Smooth muscle cell (in vitro differentiated cells): ENCODE data around the gene GZMB. TPM values are rescaled to one million over a fixed set of nuclear protein-coding genes. Genes with fewer than 3 reads are reported as not detected.
A peak's percentile ranks its signal among the peaks of the same experiment; 100 is the strongest.

Source experiments
- DNase-seq: peaks from one replicate; lab custom pipeline; 2025; ENCODE audit not compliant: unreplicated experiment; lab: John Stamatoyannopoulos, UW
- H2AFZ ChIP-seq: fragments of 200-600 bp; sonication (generic); 2 replicates; pipeline ENCODE4 v1.6.0; 2016; ENCODE audit warnings: antibody characterized with exemption, low read depth, mild to moderate bottlenecking
- H3F3A ChIP-seq: fragments of 200-600 bp; sonication (generic); 2 replicates; pipeline ENCODE4 v1.6.0; 2017; ENCODE audit warnings: antibody characterized with exemption, low read depth
- H3K27ac ChIP-seq: fragments of 200-600 bp; sonication (generic); 2 replicates; pipeline ENCODE4 v1.5.1; 2016; ENCODE audit warnings: low read depth, mild to moderate bottlenecking
- H3K27me3 ChIP-seq: fragments of 200-600 bp; sonication (generic); 2 replicates; pipeline ENCODE4 v1.6.1; 2016; ENCODE audit warnings: low read depth, mild to moderate bottlenecking
- H3K36me3 ChIP-seq: fragments of 200-600 bp; sonication (generic); 2 replicates; pipeline ENCODE4 v1.5.1; 2016; ENCODE audit warnings: low read depth
- H3K4me1 ChIP-seq: fragments of 200-600 bp; sonication (generic); 2 replicates; pipeline ENCODE4 v1.5.1; 2016; ENCODE audit warnings: low read depth
- H3K4me2 ChIP-seq: fragments of 200-600 bp; sonication (generic); 2 replicates; pipeline ENCODE4 v1.6.0; 2016; ENCODE audit warnings: mild to moderate bottlenecking
- H3K4me3 ChIP-seq: fragments of 200-600 bp; sonication (generic); 2 replicates; pipeline ENCODE4 v1.5.1; 2016; ENCODE audit warnings: mild to moderate bottlenecking
- H3K79me2 ChIP-seq: fragments of 200-600 bp; sonication (generic); 2 replicates; pipeline ENCODE4 v1.6.0; 2016; ENCODE audit warnings: low read depth, mild to moderate bottlenecking
- H3K9ac ChIP-seq: fragments of 200-600 bp; sonication (generic); 2 replicates; pipeline ENCODE4 v1.6.0; 2016; ENCODE audit warnings: low read depth
- H3K9me3 ChIP-seq: fragments of 200-600 bp; sonication (generic); replicated peaks from 2 replicates; pipeline ENCODE4 v1.5.1; 2016; ENCODE audit warnings: low read depth
- H4K20me1 ChIP-seq: fragments of 200-600 bp; sonication (generic); 2 replicates; pipeline ENCODE4 v1.6.0; 2016; ENCODE audit warnings: low read depth
- CTCF ChIP-seq: fragments of 200-600 bp; sonication (generic); IDR thresholded peaks from 2 replicates; pipeline ENCODE4 v1.5.1; 2017; ENCODE audit warnings: borderline replicate concordance, mild to moderate bottlenecking, antibody characterized with exemption; ENCODE audit not compliant: insufficient read depth, poor library complexity, severe bottlenecking
- WGBS: methylation state at CpG from one replicate; pipeline ENCODE4 v1.1.7; 2016; ENCODE audit warnings: low lambda C conversion rate; 5-methylcytosine and 5-hydroxymethylcytosine counted together
- polyA plus RNA-seq: library from polyadenylated mRNA; unstranded; fragments of >200 nt; fragmentation: Nextera tagmentation; extraction: Ambion mirVana; gene quantifications from 2 replicates; pipeline ENCODE4 v1.2.1, GENCODE V29; 2016
- total RNA-seq: library from RNA; depleted of rRNA; stranded (reverse); fragments of >200 nt; gene quantifications from 2 replicates; pipeline ENCODE4 v1.2.3, GENCODE V29; 2014

The GZMB gene
- total and polyA plus RNA-seq, 2 experiments from 2014 or later: not detected

GRCh38 chr14:24607081-24607480 lies 26.9 kb downstream of the GZMB start:
- no peaks in the 10 kb centered on the region for H3K27me3 ChIP-seq
- H3K9ac ChIP-seq: no peak overlapping the region
- no peak overlapping the region for H3K27ac ChIP-seq
- no peaks in the 10 kb centered on the region for H3K9me3 ChIP-seq
- no peaks in the 10 kb centered on the region for H3K79me2 ChIP-seq
- H3K4me2 ChIP-seq: no peak overlapping the region
- H3K4me3 ChIP-seq: no peak overlapping the region
- no peaks in the 10 kb centered on the region for H4K20me1 ChIP-seq
- WGBS: 81% methylated on average over 4 of the region's 4 CpGs
- no peak for DNase-seq
- H2AFZ ChIP-seq: no peak overlapping the region
- no peak for TF ChIP-seq CTCF
- no peaks in the 10 kb centered on the region for H3K4me1 ChIP-seq
- H3K36me3 ChIP-seq: no peaks in the 10 kb centered on the region
- H3F3A ChIP-seq: no peaks in the 10 kb centered on the region

- Histone ChIP-seq H3K4me2 (no peak overlapping the region), H3K27ac (no peak overlapping the region), H3K4me1 (no peaks in the 10 kb centered on the region), H4K20me1 (no peaks in the 10 kb centered on the region), H3K9me3 (no peaks in the 10 kb centered on the region), H3K9ac (no peak overlapping the region), H2AFZ (no peak overlapping the region), H3K4me3 (no peak overlapping the region), H3K27me3 (no peaks in the 10 kb centered on the region), H3F3A (no peaks in the 10 kb centered on the region), H3K79me2 (no peaks in the 10 kb centered on the region), H3K36me3 (no peaks in the 10 kb centered on the region)
- 70% methylated on average over 3 of the region's 3 CpGs for WGBS
- DNase-seq: no peak
- no peak for TF ChIP-seq CTCF
These were observed 27.7 kb downstream of the GZMB start for GRCh38 chr14:24606297-24606696.

GRCh38 chr14:24605435-24606190 lies 28.4 kb downstream of the GZMB start:
- no peaks in the 10 kb centered on the region for H3K27me3 ChIP-seq
- peak; percentile 36 for TF ChIP-seq CTCF
- no peak overlapping the region for H2AFZ ChIP-seq
- H3K27ac ChIP-seq: no peak overlapping the region
- no peak overlapping the region for H3K4me2 ChIP-seq
- H3K9ac ChIP-seq: no peak overlapping the region
- no peaks in the 10 kb centered on the region for H3K9me3 ChIP-seq
- H3K4me1 ChIP-seq: no peaks in the 10 kb centered on the region
- no peaks in the 10 kb centered on the region for H3K36me3 ChIP-seq
- DNase-seq: no peak
- H3F3A ChIP-seq: no peaks in the 10 kb centered on the region
- H3K4me3 ChIP-seq: no peak overlapping the region
- WGBS: 61% methylated on average over 3 of the region's 3 CpGs
- no peaks in the 10 kb centered on the region for H4K20me1 ChIP-seq
- H3K79me2 ChIP-seq: no peaks in the 10 kb centered on the region

GRCh38 chr14:24597403-24597802 lies 36.6 kb downstream of the GZMB start:
- H3K27me3 ChIP-seq: no peaks in the 10 kb centered on the region
- TF ChIP-seq CTCF: no peak
- no peak overlapping the region for H2AFZ ChIP-seq
- no peaks in the 10 kb centered on the region for H3F3A ChIP-seq
- no peak overlapping the region for H3K9ac ChIP-seq
- DNase-seq: no peak
- H3K36me3 ChIP-seq: no peaks in the 10 kb centered on the region
- H3K4me2 ChIP-seq: no peak overlapping the region
- no peaks in the 10 kb centered on the region for H3K79me2 ChIP-seq
- H3K4me3 ChIP-seq: no peak overlapping the region
- no peaks in the 10 kb centered on the region for H4K20me1 ChIP-seq
- H3K27ac ChIP-seq: no peak overlapping the region
- no peaks in the 10 kb centered on the region for H3K4me1 ChIP-seq
- H3K9me3 ChIP-seq: peaks cover 8% of the 10 kb centered on the region
